ELF-1 (cell line): ENCODE data around the gene GIT2.
A peak's percentile ranks its signal among the peaks of the same experiment; 100 is the strongest.
"Not testable (repeated sequence)": the region's sequence is repeated elsewhere in the genome, so short reads cannot be mapped to it uniquely, and the experiment has no call there.

Experiments used
- DNase-seq: peaks from one replicate; pipeline ENCODE4 v3.0.0-alpha.2; 2016; ENCODE audit warnings: low read depth, low spot score

The GIT2 gene

DNA sequence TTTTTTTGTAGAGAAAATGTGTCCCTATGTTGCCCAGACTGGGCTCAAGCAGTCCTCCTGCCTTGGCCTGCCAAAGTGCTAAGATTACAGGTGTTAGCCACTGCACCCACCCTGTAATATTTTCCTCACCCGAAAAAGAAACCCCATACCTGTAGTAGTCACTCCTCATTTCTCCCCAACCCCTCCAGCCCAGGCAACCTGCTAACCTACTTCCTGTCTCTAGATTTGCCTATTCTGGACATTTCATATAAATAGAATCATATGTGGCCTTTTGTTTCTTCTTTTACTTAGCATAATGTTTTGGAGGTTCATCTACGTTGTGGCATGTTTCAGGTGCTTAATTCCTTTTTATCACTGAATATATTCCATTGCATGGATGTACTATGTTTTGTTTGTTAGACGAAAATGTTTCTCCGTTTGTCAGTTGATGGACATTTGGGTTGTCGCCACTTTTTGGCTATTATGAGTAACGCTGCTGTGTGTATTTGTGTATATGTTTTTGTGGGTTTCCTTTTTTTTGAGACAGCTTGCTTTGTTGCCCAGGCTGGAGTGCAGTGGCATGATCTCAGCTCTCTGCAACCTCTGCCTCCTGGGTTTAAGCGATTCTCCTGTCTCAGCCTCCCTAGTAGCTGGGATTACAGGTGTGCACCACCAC is 9.3 kb upstream of the GIT2 start:
- no peak for DNase-seq

DNA sequence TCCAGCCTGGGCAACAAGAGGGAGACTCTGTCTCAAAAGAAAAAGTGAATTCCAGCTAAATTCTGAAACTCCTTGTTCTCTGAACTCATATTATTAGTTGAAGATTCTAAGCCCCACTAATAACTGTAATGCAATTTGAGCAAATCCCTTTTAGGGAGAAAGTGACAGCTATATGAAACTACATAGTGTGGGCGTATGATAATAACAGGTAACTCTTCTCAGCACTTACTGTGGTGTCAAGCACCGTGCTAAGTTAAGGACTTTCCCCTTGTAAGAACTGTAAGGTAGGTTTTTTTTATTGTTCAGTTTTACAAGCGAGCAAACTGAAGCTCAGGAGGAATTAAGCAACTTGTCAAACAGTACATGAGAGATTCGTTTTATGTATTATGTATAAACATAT is 8.4 kb upstream of the GIT2 start:
- no peak for DNase-seq

- DNase-seq: no peak
These were observed 6.7 kb upstream of the GIT2 start for GRCh38 chr12:110002676-110003515.

- DNase-seq: no peak
These were observed 5.4 kb upstream of the GIT2 start for GRCh38 chr12:110001596-110001995.

- peak; percentile 46 for DNase-seq
These were observed 3.9 kb upstream of the GIT2 start for GRCh38 chr12:109999983-110000505.

GRCh38 chr12:109999649-109999971 is 3.4 kb upstream of the GIT2 start:
- no peak for DNase-seq

DNA sequence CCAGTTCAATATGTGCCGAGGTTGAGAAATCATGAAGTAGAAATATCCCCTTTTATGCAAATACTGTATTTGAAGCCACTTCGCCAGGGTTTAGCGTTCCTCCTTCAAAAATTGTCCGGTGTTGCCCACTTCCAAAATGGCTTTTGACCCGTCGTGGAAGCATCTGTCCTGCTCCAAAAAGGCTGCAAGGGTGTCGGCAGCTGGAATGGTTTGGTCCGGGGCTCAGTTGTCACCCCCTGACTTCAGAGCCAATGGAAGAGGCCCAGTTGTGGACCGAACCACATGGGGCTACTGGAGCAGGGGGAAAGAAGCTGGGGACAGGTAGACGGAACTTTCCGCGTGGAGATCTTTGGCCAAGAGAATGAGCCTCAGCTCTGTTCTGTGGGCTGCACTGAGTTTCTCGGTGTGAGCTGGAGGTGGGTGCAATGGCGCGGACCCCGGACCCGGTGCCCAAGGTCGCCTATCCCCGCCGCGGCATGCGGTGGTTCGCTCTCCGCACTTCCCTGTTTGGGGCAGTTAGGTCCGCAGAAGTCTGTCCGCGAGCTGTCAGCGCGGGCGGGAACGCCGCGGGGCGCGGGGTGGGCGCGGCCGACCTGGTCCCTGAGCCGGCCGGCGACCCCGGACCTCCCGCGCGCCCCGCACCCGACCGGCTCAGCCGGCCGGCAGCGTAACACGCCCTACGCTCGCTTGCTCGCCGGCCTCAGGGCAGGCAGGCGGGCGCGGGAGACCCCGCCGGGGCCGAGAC is 2.9 kb upstream of the GIT2 start, which contains the start of gene ANKRD13A:
Gene ANKRD13A (plus strand): TSS at position 527 of the 745 bp plus-strand sequence. CDS start 259 bp downstream, outside the sequence.
- peak; percentile 97 for DNase-seq

DNA sequence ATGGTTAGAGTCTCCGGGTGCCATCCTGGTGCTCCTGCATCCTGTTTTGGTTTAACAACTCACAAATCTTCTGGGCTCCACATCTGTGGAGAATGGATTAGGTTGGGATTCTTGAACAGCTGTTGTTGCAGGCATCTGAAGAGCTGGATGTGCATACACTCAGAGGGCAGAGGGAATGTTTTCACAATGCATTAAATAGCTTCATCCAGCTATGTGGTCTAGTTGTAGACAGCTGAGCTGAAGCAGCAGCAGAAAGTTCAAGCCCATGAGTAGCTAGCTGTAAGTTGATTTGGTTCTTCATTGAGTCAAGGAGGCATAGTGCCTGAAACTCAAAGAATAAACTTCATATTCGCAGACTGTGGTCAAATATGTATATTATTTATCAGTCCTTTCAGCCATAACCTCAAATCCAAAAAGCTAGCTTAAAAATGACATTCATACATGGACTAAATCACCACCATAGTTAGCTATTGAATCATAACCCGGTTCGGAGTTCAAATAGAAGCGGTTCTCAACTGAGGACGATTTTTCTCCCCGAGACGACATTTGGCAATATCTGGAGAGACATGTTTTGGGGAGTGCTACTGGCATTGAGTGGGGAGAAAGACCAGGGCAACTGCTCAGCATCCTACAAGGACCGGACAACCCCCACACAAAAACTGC is 2.2 kb upstream of the GIT2 start:
- DNase-seq: no peak

DNA sequence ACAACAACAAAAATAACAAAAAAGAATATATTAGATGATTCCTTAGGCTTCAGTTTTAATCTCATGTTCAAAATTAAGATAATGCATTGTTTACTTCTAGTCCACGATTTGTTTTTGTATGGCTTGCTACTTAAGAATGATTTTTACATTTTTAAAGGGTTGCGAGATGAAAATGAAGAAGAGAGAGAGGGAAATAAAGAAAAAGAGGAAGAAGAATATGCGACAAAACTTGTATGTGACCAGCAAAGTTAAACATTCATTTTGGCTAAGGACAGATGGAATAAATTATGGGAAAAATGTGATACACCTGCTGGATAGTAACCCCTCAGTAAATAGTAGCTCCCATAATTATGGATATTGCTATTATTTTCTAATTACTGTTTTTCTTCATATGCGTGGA is 1.2 kb upstream of the GIT2 start:
- DNase-seq: no peak

DNA sequence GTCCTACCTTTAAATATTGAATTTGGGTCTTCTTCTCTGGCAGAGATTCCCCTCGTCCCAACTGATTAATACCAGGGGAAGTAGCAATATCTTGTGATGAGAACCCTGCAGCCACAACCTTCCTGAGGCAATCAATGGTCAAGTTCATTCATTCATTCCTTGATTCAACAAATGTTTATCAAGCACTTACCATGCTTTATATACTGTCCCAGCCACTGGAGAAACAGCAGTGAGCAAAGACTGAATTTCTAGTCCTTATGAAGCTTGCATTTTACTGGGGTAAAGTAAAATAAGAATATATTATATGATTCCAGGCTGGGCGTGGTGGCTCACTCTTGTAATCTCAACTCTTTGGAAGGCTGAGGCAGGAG is 300 bp upstream of the GIT2 start:
- no peak for DNase-seq

GRCh38 chr12:109995361-109995685 is 845 bp downstream of the GIT2 start:
- no peak for DNase-seq

- no peak for DNase-seq
These were observed 1.6 kb downstream of the GIT2 start for GRCh38 chr12:109994401-109995175.

GRCh38 chr12:109993091-109993490 is 3.1 kb downstream of the GIT2 start:
- DNase-seq: no peak

DNA sequence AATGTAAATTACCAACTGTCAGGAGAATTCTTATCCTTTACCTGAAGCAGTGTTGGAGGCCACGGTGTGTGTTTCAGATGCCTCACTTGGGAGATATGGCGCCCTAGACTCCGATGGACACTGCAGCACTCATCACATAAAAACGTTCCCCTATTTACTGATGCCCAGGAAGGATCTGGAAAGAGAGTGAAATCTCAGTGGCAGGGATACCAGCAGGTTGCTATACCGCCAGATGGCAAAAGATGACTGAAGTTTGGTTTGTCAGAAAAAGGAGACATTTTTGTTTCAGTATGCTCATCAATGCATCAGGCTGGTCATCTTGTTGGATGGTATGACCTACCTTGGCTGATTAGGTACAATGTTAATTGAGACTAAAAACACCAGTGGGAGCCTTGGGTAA is 4.6 kb downstream of the GIT2 start:
- no peak for DNase-seq

GRCh38 chr12:109989380-109989779 is 6.8 kb downstream of the GIT2 start:
- no peak for DNase-seq

- DNase-seq: no peak
These were observed 7.3 kb downstream of the GIT2 start for GRCh38 chr12:109988903-109989302.

- DNase-seq: no peak
These were observed 7.9 kb downstream of the GIT2 start for GRCh38 chr12:109988274-109988673.

DNA sequence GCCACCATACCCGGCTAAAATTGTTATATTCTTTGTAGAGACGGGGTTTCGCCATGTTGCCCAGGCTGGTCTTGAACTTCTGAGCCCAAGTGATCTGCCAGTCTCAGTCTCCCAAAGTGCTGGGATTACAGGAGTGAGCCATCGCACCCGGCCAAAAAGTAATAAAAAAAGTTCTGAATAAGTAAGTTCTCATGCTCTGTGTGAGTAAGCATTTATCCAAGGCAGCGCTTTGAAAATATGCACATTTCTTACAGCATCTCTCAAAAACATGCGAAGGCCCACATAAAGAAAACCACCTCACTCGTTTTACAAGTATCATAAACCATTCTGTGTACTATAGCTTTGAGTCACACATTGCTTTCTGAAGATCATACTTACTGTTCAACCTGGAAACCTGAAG is 8.6 kb downstream of the GIT2 start:
- DNase-seq: no peak

- not testable (repeated sequence) for DNase-seq
These were observed 9.9 kb downstream of the GIT2 start for GRCh38 chr12:109986236-109986635.

DNA sequence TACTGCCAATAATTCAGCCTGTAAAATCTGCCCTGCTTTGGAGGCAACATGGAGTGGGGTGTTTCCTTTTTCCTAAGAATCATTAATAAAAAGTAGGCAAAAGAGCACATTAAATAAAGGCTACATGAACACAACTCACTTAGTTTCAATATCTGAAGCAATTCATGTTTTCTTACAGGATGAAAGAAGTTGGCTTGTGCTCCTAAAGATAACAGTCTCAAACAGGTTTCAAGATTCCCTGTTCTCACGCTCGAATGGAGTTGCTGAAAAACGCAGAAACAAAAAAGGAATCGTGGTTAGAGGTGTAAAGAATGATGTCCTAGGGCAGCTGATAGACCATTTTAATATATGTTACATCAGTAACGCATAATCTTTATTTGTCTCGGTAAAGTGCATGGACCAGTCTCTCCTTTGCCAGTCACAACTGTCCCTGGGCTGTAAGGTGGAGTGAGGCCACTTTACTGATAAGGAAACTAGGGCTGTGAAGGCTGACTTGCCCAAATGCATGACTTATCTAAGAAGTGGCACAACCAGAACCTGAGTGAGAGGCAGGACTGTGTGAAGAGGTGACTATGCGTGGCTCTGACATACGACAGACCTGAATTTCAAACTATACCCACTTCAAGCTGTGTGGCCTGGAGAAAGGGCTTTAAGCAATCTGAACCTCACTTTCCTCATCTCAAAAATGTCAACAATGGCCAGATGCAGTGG is 12.6 kb downstream of the GIT2 start:
- DNase-seq: no peak

DNA sequence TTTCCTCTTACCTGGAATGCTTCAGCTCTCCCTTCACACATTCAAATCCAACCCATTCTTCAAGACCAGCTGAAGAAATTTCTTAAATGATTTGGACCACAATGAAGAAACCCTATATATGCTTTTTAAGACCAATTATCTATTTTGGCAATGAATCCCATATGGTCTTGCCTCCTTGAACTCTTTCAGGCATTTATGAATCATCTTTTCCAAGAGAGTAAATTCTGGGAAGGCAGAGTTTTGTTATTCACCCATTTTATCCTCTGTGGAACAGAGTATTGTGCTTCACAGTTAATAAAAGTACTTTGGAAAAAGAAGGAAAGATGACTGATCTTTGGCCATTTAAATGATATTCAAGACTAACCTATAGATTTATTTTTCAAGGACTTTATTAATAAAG is 14.0 kb downstream of the GIT2 start:
- DNase-seq: no peak
